PFSK-1 (cell line): Measurements from ENCODE around the gene HMOX2.

Source experiments
- FOXP2 ChIP-seq: optimal IDR thresholded peaks from 2 replicates; pipeline ENCODE3; 2011; ENCODE audit warnings: borderline replicate concordance, control low read depth, inconsistent platforms; ENCODE audit not compliant: insufficient read depth; ENCODE audit errors: extremely low read length, extremely low read depth
- POLR2AphosphoS5 ChIP-seq: IDR thresholded peaks from 2 replicates; pipeline ENCODE4 v1.6.1; 2012; ENCODE audit warnings: low read depth, mild to moderate bottlenecking, control low read depth, low read length, moderate library complexity
- REST ChIP-seq, 2 experiments: IDR thresholded peaks; 2 replicates each; pipeline versions ENCODE4 v1.6.1 to v1.8.0; 2011 to 2012; ENCODE audit warnings: low read depth in 2 of 2, low read length in 2 of 2, control low read depth in 1 of 2, inconsistent platforms in 1 of 2, mild to moderate bottlenecking in 1 of 2, moderate library complexity in 1 of 2; ENCODE audit not compliant: insufficient read depth in 1 of 2
- SIN3A ChIP-seq: IDR thresholded peaks from 2 replicates; pipeline ENCODE4 v1.6.1; 2012; ENCODE audit warnings: mild to moderate bottlenecking, low read length, moderate library complexity, borderline replicate concordance; ENCODE audit not compliant: insufficient read depth
- TAF1 ChIP-seq: IDR thresholded peaks from 2 replicates; pipeline ENCODE4 v1.6.1; 2012; ENCODE audit warnings: low read length, control low read depth, borderline replicate concordance; ENCODE audit not compliant: insufficient read depth

HMOX2 gene

DNA sequence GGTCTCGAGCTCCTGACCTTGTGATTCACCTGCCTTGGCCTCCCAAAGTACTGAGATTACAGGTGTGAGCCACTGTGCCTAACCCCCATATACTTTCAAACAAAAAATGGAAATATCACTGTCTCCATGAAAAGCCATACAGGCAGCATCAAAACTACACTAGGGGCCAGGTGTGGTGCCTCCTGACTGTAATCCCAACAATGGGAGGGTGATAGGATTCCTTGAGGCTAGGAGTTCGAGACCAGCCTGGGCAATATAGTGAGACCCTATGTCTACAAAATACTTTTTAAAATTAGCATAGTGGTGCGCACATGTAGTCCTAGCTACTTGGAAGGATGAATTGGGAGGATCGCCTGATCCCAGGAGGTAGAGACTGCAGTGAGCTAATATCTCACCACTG, 15.7 kb downstream of the HMOX2 start:
- TF ChIP-seq POLR2AphosphoS5 (no peak), REST (IDR thresholded peaks at IDR 0.05; ENCODE audit: insufficient read depth in 1 of 2, low read depth in 2 of 2, low read length in 2 of 2) (no peak), FOXP2 (no peak), SIN3A (no peak), TAF1 (no peak)

DNA sequence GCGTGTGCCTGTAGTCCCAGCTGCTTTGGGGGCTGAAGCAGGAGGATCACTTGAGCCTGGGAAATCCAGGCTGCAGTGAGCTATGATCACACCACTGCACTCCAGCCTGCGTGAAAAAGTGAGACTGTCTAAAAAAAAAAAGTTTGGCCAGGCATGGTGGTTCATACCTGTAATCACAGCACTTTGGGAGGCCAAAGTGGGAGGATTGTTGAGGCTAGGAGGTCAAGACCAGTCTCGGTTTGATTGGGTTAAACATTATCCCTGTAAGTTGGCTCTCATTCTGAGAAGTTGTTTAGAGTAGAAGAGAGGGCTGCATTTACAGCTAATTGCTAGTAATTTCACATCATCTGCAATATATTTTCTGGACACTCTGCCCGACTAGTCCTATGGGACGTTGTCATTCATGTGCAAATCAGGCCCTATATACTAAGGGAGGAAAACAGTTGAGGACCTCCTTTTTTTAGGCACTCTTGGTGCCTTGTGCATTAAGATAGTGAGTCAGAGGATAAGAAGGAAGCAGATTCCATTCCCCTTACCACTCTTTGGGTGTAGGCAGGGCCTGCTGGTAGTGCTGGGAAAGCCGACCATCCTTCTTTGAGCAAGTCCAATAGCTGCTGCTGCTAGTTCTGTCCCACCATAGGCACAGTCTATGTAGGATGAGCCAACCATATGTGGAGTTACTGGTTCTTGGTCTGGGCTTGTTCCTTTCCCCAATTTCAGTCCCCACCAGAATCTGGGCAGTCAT, 18.7 kb downstream of the HMOX2 start:
- no peak for TF ChIP-seq POLR2AphosphoS5
- no peak for TF ChIP-seq SIN3A
- no peak for TF ChIP-seq REST (IDR thresholded peaks at IDR 0.05; ENCODE audit: insufficient read depth in 1 of 2, low read depth in 2 of 2, low read length in 2 of 2)
- TF ChIP-seq FOXP2, result no peak
- no peak for TF ChIP-seq TAF1

DNA sequence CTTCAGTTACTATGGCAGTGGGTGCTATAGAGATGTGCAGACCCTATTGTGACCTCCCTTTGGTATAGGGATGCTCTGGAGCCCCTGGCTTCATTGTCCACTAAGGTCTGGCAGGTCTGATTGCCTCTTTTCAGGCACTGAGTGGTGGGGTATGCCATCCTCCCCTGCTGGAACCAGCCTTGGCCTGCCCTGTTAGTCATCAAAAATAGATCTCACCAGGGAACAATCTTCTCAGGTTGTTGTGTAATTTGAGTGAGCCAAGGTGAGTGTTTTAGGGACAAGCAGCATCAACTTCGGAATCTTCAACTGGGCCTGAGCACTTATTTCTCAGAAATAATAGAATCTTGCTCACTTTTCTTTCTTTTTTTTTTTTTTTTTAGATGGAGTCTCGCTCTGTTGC, 19.6 kb downstream of the HMOX2 start:
- TF ChIP-seq FOXP2, result no peak
- no peak for TF ChIP-seq REST (IDR thresholded peaks at IDR 0.05; ENCODE audit: insufficient read depth in 1 of 2, low read depth in 2 of 2, low read length in 2 of 2)
- no peak for TF ChIP-seq POLR2AphosphoS5
- no peak for TF ChIP-seq SIN3A
- TF ChIP-seq TAF1, result no peak

GRCh38 chr16:4496305-4496704, 20.1 kb downstream of the HMOX2 start:
- no peak for TF ChIP-seq SIN3A
- no peak for TF ChIP-seq POLR2AphosphoS5
- TF ChIP-seq FOXP2, result no peak
- TF ChIP-seq REST (IDR thresholded peaks at IDR 0.05; ENCODE audit: insufficient read depth in 1 of 2, low read depth in 2 of 2, low read length in 2 of 2), result no peak
- no peak for TF ChIP-seq TAF1
